BE2C (cell line): ENCODE data around the gene PLB1.

Experiments
- DNase-seq: peaks from one replicate; pipeline ENCODE4 v3.0.0-alpha.2; 2020
- H3K27me3 ChIP-seq: fragments of 250-450 bp; sonication (Bioruptor Pico); 2 replicates; pipeline ENCODE4 v1.5.1; 2020; ENCODE audit warnings: mild to moderate bottlenecking
- H3K36me3 ChIP-seq: fragments of 250-450 bp; sonication (Bioruptor Pico); 2 replicates; pipeline ENCODE4 v1.5.1; 2020; ENCODE audit warnings: mild to moderate bottlenecking
- H3K4me1 ChIP-seq: fragments of 250-450 bp; sonication (Bioruptor Pico); 2 replicates; pipeline ENCODE4 v1.5.1; 2020
- H3K4me3 ChIP-seq: 2 replicates; pipeline ENCODE4 v1.5.1; 2011; ENCODE audit warnings: low read depth, low read length
- H3K9me3 ChIP-seq: fragments of 250-450 bp; sonication (Bioruptor Pico); 2 replicates; pipeline ENCODE4 v1.5.1; 2020
- TF ChIP-seq, protein P1 (sequence below): IDR thresholded peaks from 2 replicates; pipeline ENCODE4 v1.5.1; 2012; ENCODE audit warnings: mild to moderate bottlenecking, low read depth, low read length

PLB1 gene

DNA sequence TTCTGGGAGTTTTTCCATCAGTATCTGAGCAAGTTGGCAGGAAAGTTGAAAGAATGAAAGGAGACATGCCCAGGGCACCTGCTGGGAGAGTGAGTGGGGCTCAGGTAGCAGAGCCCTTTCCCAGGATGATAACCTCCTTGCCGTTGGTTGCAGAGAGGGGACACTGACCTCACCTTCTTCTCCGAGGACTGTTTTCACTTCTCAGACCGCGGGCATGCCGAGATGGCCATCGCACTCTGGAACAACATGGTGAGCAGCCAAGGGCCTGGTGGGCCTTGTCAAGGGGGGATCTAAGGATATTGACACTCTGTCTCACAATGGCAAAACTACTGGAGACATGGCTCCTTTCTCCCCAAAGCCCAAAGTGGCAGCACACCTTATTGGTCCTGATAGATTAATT is 136.9 kb downstream of the PLB1 start:
- DNase-seq, result no peak
- H3K27me3 ChIP-seq, result no peaks in the 10 kb centered on the region
- no peaks in the 10 kb centered on the region for H3K9me3 ChIP-seq
- H3K36me3 ChIP-seq, result no peaks in the 10 kb centered on the region
- H3K4me3 ChIP-seq, result no peak overlapping the region
- TF ChIP-seq, protein P1, sequence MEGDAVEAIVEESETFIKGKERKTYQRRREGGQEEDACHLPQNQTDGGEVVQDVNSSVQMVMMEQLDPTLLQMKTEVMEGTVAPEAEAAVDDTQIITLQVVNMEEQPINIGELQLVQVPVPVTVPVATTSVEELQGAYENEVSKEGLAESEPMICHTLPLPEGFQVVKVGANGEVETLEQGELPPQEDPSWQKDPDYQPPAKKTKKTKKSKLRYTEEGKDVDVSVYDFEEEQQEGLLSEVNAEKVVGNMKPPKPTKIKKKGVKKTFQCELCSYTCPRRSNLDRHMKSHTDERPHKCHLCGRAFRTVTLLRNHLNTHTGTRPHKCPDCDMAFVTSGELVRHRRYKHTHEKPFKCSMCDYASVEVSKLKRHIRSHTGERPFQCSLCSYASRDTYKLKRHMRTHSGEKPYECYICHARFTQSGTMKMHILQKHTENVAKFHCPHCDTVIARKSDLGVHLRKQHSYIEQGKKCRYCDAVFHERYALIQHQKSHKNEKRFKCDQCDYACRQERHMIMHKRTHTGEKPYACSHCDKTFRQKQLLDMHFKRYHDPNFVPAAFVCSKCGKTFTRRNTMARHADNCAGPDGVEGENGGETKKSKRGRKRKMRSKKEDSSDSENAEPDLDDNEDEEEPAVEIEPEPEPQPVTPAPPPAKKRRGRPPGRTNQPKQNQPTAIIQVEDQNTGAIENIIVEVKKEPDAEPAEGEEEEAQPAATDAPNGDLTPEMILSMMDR, result no peak
- H3K4me1 ChIP-seq, result no peaks in the 10 kb centered on the region; the same call in 1 of the 2 replicates

DNA sequence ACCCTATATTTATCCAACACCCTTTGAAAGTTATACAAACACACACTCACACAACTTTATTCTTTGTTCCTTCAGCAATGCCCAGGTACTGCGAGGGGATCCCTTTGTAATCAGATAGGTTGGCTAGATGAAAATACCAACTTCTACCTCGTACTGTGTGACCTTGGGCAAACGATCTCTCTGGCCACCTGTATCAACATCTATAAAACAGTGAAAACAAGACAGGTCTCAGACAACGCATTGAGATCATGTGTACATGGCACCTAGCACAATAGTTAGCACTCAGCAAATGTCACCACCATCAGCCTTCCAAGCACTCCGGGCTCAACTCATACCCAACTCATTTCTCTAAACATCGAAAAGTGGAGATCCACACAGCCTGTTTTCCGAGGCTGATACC is 137.3 kb downstream of the PLB1 start:
- Histone ChIP-seq H3K27me3 (no peaks in the 10 kb centered on the region), H3K36me3 (no peaks in the 10 kb centered on the region), H3K4me3 (no peak overlapping the region), H3K9me3 (no peaks in the 10 kb centered on the region), H3K4me1 (no peaks in the 10 kb centered on the region; the same call in 1 of the 2 replicates)
- TF ChIP-seq, protein P1, result no peak
- no peak for DNase-seq

DNA sequence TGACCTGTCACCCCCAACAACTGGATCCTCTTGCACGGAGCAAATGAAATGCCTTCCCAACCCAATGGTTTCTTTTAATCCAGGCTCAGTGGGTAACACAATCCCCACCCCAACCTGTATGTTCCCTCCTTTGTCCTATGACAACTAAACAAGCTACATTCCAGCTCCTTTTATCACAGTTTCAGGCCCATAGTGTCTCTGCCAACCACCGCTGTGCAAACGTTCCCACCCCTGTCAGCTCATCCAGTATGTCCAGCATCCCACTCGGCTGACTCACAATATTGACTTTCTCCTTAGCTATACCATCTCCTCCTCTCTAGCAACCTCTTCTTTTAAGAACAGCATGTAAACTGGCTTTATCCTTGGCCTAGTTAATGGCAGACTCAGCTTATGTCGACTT is 137.9 kb downstream of the PLB1 start:
- Histone ChIP-seq H3K4me1 (no peaks in the 10 kb centered on the region; the same call in 1 of the 2 replicates), H3K4me3 (no peak overlapping the region), H3K27me3 (no peaks in the 10 kb centered on the region), H3K9me3 (no peaks in the 10 kb centered on the region), H3K36me3 (no peaks in the 10 kb centered on the region)
- TF ChIP-seq, protein P1, result no peak
- no peak for DNase-seq

DNA sequence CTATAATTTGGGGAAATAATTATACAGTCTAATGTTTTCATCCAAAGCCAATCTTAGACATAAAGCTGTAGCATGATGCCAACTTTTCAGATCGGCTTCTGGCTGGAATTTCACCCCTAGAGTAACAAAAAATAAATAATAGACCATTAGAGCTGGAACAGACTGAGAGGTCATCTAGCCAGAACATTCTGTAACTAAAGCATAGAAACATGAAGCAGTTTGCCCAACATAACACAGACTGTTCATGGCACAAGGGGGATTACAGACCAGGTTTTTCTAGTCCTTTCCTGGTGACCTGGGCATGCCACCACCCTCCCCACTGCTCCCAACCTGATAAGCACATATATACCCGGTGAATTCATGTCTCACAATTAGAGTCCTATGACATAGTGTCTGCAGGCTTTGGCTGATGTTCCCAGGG is 139.3 kb downstream of the PLB1 start:
- DNase-seq, result no peak

DNA sequence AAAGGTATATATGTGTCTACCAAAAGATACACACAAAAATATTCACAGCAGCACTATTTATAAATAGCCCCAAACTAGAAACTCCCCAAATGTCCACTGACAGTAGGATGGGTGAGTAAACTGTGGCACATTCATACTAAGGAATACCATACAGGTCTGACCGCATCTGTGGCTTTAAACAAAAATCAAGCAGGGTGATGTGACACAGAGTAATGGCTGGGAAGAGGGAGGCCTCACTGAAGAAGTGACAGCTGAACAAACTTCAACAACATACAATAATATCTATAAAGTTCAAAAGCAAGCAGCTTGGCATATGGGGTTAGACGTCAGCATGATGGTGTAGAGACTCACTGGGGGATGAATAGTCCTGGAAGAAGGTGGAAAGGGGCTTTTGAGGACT is 140.6 kb downstream of the PLB1 start:
- Histone ChIP-seq H3K4me1 (no peaks in the 10 kb centered on the region; the same call in 1 of the 2 replicates), H3K9me3 (no peaks in the 10 kb centered on the region), H3K4me3 (no peak overlapping the region), H3K27me3 (no peaks in the 10 kb centered on the region), H3K36me3 (no peaks in the 10 kb centered on the region)
- TF ChIP-seq, protein P1, result no peak
- DNase-seq, result no peak

More for the DNA sequence above, 139.3 kb downstream of the PLB1 start:
- H3K4me3 ChIP-seq, result no peak overlapping the region
- no peaks in the 10 kb centered on the region for H3K36me3 ChIP-seq
- no peaks in the 10 kb centered on the region for H3K9me3 ChIP-seq
- no peaks in the 10 kb centered on the region for H3K27me3 ChIP-seq
- H3K4me1 ChIP-seq, result no peaks in the 10 kb centered on the region; the same call in 1 of the 2 replicates
- TF ChIP-seq, protein P1, result no peak

DNA sequence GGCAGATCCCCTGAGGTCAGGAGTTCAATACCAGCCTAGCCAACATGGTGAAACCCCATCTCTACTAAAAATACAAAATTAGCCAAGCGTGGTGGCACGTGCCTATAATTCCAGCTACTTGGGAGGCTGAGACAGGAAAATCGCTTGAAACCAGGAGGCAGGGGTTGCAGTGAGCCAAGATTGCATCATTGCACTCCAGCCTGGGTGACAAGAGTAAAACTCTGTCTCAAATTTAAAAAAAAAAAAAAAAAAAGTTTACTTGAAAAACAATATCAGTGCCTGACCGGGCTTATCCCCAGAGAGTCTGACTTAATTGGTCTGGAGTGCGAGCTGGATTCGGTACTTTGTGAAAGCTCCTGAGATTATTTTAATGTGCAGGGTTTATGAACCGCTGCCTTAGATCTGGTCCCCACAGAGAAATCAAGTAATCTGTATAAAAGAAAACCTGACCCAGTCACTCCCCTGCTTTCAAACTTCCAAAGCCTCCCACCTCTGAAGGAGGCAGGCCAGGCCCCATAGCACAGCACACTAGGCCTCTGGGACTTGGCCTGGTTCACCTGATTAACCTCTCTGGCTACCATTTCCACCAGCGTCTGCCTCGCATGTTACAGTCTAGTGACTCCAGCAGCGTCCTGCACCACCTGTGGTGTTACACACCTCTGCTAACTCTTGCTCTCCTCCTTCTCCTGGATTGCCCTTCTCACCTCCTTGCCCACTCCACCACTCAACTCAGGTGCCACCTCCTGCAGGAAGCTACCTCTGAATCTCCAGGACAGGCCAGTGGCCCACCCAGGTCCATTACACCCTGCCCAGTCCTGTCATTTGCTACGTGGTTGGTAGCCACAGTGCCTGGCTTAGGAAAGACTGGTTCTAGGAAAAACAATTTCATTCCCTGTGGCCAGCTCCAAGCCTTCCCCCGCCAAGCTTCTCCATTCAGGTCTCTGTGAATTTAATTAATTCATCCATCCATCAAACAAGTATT is 141.5 kb downstream of the PLB1 start:
- TF ChIP-seq, protein P1, result no peak
- no peaks in the 10 kb centered on the region for H3K9me3 ChIP-seq
- H3K4me1 ChIP-seq, result no peaks in the 10 kb centered on the region; the same call in 1 of the 2 replicates
- DNase-seq, result no peak
- H3K4me3 ChIP-seq, result no peak overlapping the region
- H3K27me3 ChIP-seq, result no peaks in the 10 kb centered on the region
- no peaks in the 10 kb centered on the region for H3K36me3 ChIP-seq
